Mammary epithelial cell (primary cell): ENCODE data around the gene CCDC178.

ENCODE experiments used
- CTCF ChIP-seq, 2 donors: IDR thresholded peaks in 1 of 2; conservative IDR thresholded peaks in 1 of 2; 2 replicates each; pipeline ENCODE4 v1.5.1; 2011 to 2012; ENCODE audit warnings: inconsistent platforms in 2 of 2, low read length in 2 of 2, mild to moderate bottlenecking in 2 of 2, control low read depth in 1 of 2, low read depth in 1 of 2; ENCODE audit not compliant: insufficient read depth in 1 of 2; ENCODE audit errors: extremely low read depth in 1 of 2
- EZH2 ChIP-seq: IDR thresholded peaks from 2 replicates; pipeline ENCODE4 v1.6.1; 2012; ENCODE audit warnings: low read length, inconsistent platforms, borderline replicate concordance

- no peak for TF ChIP-seq EZH2
- TF ChIP-seq CTCF (conservative IDR thresholded peaks at IDR 0.05 in 1 of 2, IDR thresholded peaks at IDR 0.05 in 1 of 2; ENCODE audit: extremely low read depth in 1 of 2, insufficient read depth in 1 of 2, low read depth in 1 of 2, low read length in 2 of 2) = no peak
Measured at GRCh38 chr18:32937066-32937465, 503.5 kb downstream of the CCDC178 start.
